ENCODE data around the gene FHIP1A. TPM values are rescaled to one million over a fixed set of nuclear protein-coding genes. Genes with fewer than 3 reads are reported as not detected.

The FHIP1A gene
- total and polyA plus RNA-seq, 2 of the 13 experiments (the other 11 are each of a cell fraction or from before 2014, with no cell fraction given) = 4.1 to 6.2 TPM

DNA sequence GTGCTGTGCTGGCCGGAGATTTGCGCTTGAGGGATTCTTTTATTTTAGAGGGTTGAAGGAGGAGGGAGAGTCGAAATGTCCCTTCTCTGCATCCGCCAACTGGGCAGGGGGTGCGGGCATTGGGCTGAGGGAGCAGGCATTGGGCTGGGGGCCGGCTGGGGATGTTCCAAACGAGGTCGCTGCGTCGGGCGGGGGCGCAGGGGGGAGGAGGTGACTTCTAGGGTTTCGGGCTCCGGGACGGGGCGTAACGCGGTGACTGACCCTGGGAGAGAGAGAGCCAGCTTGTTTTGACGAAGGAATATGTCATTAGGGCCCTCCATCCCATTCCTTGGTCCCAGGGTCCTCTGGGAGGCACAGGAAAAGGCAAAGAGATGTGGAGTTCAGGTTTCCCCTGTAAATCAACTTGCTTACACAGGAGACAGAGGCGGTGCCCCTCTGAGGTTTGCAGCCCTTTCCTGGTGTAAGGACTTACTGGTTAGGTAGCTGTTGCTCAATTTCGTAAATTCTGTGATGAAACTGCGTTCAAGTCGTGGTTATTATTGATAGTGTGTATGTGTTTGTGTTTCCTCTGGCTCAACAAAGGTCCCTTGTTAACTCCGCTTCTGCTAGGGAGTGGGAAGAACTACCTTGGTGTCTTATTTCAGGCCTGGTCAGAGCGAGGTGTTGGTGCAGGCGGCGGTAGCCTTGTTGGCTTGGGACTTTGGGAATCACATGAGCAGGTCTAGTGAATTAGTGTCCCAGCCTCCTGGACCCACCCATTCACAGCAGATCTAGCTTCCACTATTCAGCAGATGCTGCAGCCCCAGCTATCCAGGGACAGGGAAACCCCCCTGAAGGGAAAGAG, 716 bp downstream of the FHIP1A start (continued):
- TF ChIP-seq SOX13 (IDR thresholded peaks at IDR 0.05) = no peak
- peak in 1 of 2 experiments; percentile 32; a peak in 1 of 4 replicates for TF ChIP-seq SOX13 (CRISPR knock-in tag; conservative IDR thresholded peaks at IDR 0.05 in 1 of 2, IDR thresholded peaks at IDR 0.05 in 1 of 2)
- TF ChIP-seq, protein P1, sequence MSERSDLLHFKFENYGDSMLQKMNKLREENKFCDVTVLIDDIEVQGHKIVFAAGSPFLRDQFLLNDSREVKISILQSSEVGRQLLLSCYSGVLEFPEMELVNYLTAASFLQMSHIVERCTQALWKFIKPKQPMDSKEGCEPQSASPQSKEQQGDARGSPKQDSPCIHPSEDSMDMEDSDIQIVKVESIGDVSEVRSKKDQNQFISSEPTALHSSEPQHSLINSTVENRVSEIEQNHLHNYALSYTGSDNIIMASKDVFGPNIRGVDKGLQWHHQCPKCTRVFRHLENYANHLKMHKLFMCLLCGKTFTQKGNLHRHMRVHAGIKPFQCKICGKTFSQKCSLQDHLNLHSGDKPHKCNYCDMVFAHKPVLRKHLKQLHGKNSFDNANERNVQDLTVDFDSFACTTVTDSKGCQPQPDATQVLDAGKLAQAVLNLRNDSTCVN (CRISPR knock-in tag; IDR thresholded peaks at IDR 0.05; ENCODE audit: borderline replicate concordance) = no peak
- TF ChIP-seq, protein P2, sequence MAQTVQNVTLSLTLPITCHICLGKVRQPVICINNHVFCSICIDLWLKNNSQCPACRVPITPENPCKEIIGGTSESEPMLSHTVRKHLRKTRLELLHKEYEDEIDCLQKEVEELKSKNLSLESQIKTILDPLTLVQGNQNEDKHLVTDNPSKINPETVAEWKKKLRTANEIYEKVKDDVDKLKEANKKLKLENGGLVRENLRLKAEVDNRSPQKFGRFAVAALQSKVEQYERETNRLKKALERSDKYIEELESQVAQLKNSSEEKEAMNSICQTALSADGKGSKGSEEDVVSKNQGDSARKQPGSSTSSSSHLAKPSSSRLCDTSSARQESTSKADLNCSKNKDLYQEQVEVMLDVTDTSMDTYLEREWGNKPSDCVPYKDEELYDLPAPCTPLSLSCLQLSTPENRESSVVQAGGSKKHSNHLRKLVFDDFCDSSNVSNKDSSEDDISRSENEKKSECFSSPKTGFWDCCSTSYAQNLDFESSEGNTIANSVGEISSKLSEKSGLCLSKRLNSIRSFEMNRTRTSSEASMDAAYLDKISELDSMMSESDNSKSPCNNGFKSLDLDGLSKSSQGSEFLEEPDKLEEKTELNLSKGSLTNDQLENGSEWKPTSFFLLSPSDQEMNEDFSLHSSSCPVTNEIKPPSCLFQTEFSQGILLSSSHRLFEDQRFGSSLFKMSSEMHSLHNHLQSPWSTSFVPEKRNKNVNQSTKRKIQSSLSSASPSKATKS (CRISPR knock-in tag; IDR thresholded peaks at IDR 0.05) = no peak
- no peak for TF ChIP-seq GZF1 (CRISPR knock-in tag; IDR thresholded peaks at IDR 0.05)
- TF ChIP-seq, protein P3, sequence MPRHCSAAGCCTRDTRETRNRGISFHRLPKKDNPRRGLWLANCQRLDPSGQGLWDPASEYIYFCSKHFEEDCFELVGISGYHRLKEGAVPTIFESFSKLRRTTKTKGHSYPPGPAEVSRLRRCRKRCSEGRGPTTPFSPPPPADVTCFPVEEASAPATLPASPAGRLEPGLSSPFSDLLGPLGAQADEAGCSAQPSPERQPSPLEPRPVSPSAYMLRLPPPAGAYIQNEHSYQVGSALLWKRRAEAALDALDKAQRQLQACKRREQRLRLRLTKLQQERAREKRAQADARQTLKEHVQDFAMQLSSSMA (CRISPR knock-in tag; IDR thresholded peaks at IDR 0.05) = no peak
- TF ChIP-seq BRD4 (CRISPR knock-in tag; IDR thresholded peaks at IDR 0.05) = no peak
- no peak for TF ChIP-seq MXD4 (CRISPR knock-in tag; IDR thresholded peaks at IDR 0.05)
- TF ChIP-seq, protein P4, sequence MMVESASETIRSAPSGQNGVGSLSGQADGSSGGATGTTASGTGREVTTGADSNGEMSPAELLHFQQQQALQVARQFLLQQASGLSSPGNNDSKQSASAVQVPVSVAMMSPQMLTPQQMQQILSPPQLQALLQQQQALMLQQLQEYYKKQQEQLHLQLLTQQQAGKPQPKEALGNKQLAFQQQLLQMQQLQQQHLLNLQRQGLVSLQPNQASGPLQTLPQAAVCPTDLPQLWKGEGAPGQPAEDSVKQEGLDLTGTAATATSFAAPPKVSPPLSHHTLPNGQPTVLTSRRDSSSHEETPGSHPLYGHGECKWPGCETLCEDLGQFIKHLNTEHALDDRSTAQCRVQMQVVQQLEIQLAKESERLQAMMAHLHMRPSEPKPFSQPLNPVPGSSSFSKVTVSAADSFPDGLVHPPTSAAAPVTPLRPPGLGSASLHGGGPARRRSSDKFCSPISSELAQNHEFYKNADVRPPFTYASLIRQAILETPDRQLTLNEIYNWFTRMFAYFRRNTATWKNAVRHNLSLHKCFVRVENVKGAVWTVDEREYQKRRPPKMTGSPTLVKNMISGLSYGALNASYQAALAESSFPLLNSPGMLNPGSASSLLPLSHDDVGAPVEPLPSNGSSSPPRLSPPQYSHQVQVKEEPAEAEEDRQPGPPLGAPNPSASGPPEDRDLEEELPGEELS (CRISPR knock-in tag; IDR thresholded peaks at IDR 0.05) = peak; percentile 53; the same call in 1 of the 2 replicates
- TF ChIP-seq NFIC (IDR thresholded peaks at IDR 0.05; ENCODE audit: low read length) = no peak
- TF ChIP-seq ZNF292 (CRISPR knock-in tag; IDR thresholded peaks at IDR 0.05; ENCODE audit: borderline replicate concordance, low read depth) = no peak
- peak; percentile 34 for TF ChIP-seq SRSF1 (optimal IDR thresholded peaks at IDR 0.05; ENCODE audit: low read depth, low read length)
- TF ChIP-seq, protein P5, sequence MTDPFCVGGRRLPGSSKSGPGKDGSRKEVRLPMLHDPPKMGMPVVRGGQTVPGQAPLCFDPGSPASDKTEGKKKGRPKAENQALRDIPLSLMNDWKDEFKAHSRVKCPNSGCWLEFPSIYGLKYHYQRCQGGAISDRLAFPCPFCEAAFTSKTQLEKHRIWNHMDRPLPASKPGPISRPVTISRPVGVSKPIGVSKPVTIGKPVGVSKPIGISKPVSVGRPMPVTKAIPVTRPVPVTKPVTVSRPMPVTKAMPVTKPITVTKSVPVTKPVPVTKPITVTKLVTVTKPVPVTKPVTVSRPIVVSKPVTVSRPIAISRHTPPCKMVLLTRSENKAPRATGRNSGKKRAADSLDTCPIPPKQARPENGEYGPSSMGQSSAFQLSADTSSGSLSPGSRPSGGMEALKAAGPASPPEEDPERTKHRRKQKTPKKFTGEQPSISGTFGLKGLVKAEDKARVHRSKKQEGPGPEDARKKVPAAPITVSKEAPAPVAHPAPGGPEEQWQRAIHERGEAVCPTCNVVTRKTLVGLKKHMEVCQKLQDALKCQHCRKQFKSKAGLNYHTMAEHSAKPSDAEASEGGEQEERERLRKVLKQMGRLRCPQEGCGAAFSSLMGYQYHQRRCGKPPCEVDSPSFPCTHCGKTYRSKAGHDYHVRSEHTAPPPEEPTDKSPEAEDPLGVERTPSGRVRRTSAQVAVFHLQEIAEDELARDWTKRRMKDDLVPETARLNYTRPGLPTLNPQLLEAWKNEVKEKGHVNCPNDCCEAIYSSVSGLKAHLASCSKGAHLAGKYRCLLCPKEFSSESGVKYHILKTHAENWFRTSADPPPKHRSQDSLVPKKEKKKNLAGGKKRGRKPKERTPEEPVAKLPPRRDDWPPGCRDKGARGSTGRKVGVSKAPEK (CRISPR knock-in tag; IDR thresholded peaks at IDR 0.05; ENCODE audit: borderline replicate concordance) = no peak
- no peak for TF ChIP-seq RAD21 (CRISPR knock-in tag; IDR thresholded peaks at IDR 0.05)
- TF ChIP-seq YEATS4 (CRISPR knock-in tag; IDR thresholded peaks at IDR 0.05; ENCODE audit: borderline replicate concordance) = no peak
- TF ChIP-seq ZNF549 (CRISPR knock-in tag; IDR thresholded peaks at IDR 0.05) = no peak
- TF ChIP-seq HOXD1 (CRISPR knock-in tag; IDR thresholded peaks at IDR 0.05) = no peak
- TF ChIP-seq RORA (CRISPR knock-in tag; IDR thresholded peaks at IDR 0.05) = no peak
- TF ChIP-seq CEBPB (IDR thresholded peaks at IDR 0.05; ENCODE audit: borderline replicate concordance, low read depth, low read length) = peak; percentile 77
- TF ChIP-seq PTBP1 (IDR thresholded peaks at IDR 0.05; ENCODE audit: low read depth, low read length, poor library complexity, severe bottlenecking) = no peak

Data from HepG2 (cell line).